C4-2B (cell line): ENCODE results near the gene TXNIP.

ENCODE experiments used
- CTCF ChIP-seq: fragments of 450-650 bp; conservative IDR thresholded peaks from 2 replicates; pipeline ENCODE4 v1.5.1; 2017; ENCODE audit warnings: mild to moderate bottlenecking
- ZFX ChIP-seq: fragments of 450-650 bp; IDR thresholded peaks from 2 replicates; pipeline ENCODE4 v1.6.1; 2017

GRCh38 chr1:145999321-146000024 is 3.1 kb upstream of the TXNIP start:
- TF ChIP-seq CTCF (no peak), ZFX (no peak)
